ENCODE data around the gene ITGBL1. TPM values are rescaled to one million over a fixed set of nuclear protein-coding genes. Genes with fewer than 3 reads are reported as not detected.

ITGBL1 gene
- total RNA-seq, 1 experiment from 2014 or later, result 0.22 TPM

DNA sequence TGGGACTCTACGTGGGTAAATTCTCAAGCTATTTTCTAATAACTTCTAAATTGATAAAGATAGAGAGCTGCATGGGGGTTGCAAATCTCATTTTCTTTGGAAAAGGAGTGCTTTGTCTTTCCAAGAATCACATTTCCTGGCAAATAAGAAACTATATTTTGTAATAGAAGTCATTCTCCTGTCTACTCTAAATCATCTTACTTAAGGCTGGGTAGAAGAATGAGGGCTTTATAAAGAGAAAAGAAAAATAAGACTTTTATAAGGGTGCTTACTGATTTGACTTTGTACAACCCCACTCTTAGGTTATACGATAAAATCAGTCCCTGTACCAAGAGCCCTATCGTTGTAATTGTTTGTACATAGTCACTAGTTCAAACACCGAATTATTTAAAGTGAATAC is 14.9 kb downstream of the ITGBL1 start (continued):
- TF ChIP-seq, protein P1, sequence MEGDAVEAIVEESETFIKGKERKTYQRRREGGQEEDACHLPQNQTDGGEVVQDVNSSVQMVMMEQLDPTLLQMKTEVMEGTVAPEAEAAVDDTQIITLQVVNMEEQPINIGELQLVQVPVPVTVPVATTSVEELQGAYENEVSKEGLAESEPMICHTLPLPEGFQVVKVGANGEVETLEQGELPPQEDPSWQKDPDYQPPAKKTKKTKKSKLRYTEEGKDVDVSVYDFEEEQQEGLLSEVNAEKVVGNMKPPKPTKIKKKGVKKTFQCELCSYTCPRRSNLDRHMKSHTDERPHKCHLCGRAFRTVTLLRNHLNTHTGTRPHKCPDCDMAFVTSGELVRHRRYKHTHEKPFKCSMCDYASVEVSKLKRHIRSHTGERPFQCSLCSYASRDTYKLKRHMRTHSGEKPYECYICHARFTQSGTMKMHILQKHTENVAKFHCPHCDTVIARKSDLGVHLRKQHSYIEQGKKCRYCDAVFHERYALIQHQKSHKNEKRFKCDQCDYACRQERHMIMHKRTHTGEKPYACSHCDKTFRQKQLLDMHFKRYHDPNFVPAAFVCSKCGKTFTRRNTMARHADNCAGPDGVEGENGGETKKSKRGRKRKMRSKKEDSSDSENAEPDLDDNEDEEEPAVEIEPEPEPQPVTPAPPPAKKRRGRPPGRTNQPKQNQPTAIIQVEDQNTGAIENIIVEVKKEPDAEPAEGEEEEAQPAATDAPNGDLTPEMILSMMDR (IDR thresholded peaks at IDR 0.05), result no peak
- TF ChIP-seq, protein P2, sequence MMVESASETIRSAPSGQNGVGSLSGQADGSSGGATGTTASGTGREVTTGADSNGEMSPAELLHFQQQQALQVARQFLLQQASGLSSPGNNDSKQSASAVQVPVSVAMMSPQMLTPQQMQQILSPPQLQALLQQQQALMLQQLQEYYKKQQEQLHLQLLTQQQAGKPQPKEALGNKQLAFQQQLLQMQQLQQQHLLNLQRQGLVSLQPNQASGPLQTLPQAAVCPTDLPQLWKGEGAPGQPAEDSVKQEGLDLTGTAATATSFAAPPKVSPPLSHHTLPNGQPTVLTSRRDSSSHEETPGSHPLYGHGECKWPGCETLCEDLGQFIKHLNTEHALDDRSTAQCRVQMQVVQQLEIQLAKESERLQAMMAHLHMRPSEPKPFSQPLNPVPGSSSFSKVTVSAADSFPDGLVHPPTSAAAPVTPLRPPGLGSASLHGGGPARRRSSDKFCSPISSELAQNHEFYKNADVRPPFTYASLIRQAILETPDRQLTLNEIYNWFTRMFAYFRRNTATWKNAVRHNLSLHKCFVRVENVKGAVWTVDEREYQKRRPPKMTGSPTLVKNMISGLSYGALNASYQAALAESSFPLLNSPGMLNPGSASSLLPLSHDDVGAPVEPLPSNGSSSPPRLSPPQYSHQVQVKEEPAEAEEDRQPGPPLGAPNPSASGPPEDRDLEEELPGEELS (CRISPR knock-in tag; IDR thresholded peaks at IDR 0.05), result no peak
- TF ChIP-seq, protein P3, sequence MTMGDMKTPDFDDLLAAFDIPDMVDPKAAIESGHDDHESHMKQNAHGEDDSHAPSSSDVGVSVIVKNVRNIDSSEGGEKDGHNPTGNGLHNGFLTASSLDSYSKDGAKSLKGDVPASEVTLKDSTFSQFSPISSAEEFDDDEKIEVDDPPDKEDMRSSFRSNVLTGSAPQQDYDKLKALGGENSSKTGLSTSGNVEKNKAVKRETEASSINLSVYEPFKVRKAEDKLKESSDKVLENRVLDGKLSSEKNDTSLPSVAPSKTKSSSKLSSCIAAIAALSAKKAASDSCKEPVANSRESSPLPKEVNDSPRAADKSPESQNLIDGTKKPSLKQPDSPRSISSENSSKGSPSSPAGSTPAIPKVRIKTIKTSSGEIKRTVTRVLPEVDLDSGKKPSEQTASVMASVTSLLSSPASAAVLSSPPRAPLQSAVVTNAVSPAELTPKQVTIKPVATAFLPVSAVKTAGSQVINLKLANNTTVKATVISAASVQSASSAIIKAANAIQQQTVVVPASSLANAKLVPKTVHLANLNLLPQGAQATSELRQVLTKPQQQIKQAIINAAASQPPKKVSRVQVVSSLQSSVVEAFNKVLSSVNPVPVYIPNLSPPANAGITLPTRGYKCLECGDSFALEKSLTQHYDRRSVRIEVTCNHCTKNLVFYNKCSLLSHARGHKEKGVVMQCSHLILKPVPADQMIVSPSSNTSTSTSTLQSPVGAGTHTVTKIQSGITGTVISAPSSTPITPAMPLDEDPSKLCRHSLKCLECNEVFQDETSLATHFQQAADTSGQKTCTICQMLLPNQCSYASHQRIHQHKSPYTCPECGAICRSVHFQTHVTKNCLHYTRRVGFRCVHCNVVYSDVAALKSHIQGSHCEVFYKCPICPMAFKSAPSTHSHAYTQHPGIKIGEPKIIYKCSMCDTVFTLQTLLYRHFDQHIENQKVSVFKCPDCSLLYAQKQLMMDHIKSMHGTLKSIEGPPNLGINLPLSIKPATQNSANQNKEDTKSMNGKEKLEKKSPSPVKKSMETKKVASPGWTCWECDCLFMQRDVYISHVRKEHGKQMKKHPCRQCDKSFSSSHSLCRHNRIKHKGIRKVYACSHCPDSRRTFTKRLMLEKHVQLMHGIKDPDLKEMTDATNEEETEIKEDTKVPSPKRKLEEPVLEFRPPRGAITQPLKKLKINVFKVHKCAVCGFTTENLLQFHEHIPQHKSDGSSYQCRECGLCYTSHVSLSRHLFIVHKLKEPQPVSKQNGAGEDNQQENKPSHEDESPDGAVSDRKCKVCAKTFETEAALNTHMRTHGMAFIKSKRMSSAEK (CRISPR knock-in tag; IDR thresholded peaks at IDR 0.05; ENCODE audit: borderline replicate concordance), result no peak
- TF ChIP-seq NR3C1 (CRISPR knock-in tag; conservative IDR thresholded peaks at IDR 0.05; ENCODE audit: low read depth), result no peak

GRCh38 chr13:101473458-101473857 is 21.0 kb downstream of the ITGBL1 start:
- TF ChIP-seq ZNF138 (CRISPR knock-in tag; conservative IDR thresholded peaks at IDR 0.05), result no peak
- TF ChIP-seq PRRX2 (CRISPR knock-in tag; IDR thresholded peaks at IDR 0.05), result no peak
- TF ChIP-seq, protein P4, sequence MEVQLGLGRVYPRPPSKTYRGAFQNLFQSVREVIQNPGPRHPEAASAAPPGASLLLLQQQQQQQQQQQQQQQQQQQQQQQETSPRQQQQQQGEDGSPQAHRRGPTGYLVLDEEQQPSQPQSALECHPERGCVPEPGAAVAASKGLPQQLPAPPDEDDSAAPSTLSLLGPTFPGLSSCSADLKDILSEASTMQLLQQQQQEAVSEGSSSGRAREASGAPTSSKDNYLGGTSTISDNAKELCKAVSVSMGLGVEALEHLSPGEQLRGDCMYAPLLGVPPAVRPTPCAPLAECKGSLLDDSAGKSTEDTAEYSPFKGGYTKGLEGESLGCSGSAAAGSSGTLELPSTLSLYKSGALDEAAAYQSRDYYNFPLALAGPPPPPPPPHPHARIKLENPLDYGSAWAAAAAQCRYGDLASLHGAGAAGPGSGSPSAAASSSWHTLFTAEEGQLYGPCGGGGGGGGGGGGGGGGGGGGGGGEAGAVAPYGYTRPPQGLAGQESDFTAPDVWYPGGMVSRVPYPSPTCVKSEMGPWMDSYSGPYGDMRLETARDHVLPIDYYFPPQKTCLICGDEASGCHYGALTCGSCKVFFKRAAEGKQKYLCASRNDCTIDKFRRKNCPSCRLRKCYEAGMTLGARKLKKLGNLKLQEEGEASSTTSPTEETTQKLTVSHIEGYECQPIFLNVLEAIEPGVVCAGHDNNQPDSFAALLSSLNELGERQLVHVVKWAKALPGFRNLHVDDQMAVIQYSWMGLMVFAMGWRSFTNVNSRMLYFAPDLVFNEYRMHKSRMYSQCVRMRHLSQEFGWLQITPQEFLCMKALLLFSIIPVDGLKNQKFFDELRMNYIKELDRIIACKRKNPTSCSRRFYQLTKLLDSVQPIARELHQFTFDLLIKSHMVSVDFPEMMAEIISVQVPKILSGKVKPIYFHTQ (CRISPR knock-in tag; IDR thresholded peaks at IDR 0.05), result no peak
- no peak for TF ChIP-seq STAT6 (CRISPR knock-in tag; conservative IDR thresholded peaks at IDR 0.05; ENCODE audit: low read depth)
- TF ChIP-seq RELA (CRISPR knock-in tag; IDR thresholded peaks at IDR 0.05; ENCODE audit: borderline replicate concordance), result no peak
- TF ChIP-seq ZNF232 (CRISPR knock-in tag; IDR thresholded peaks at IDR 0.05), result no peak
- no peak for TF ChIP-seq TEAD1 (CRISPR knock-in tag; IDR thresholded peaks at IDR 0.05)
- TF ChIP-seq CDX4 (CRISPR knock-in tag; IDR thresholded peaks at IDR 0.05; ENCODE audit: borderline replicate concordance), result no peak
- no peak for TF ChIP-seq ZNF416 (CRISPR knock-in tag; IDR thresholded peaks at IDR 0.05)
- TF ChIP-seq ZNF317 (CRISPR knock-in tag; IDR thresholded peaks at IDR 0.05; ENCODE audit: borderline replicate concordance, low read depth), result no peak
- no peak for TF ChIP-seq NFATC4 (CRISPR knock-in tag; IDR thresholded peaks at IDR 0.05)
- no peak for TF ChIP-seq IRF2 (CRISPR knock-in tag; IDR thresholded peaks at IDR 0.05; ENCODE audit: borderline replicate concordance, low read depth)

More at GRCh38 chr13:101473458-101473857, 21.0 kb downstream of the ITGBL1 start:
- POLR2A ChIA-PET, result no interaction called here
- CTCF ChIA-PET, result interaction anchor here (1.0 to 4.8 kb wide), 3 partner anchors 323 to 345 kb away, joined by 3 to 27 read pairs (median 24); no protein-coding TSS in a partner anchor
- no peak overlapping the region for H3K27ac Mint-ChIP-seq
- H3K36me3 Mint-ChIP-seq, result no peaks in the 10 kb centered on the region
- peaks cover 17% of the 10 kb centered on the region for H3K4me1 Mint-ChIP-seq
- peaks cover 13% of the 10 kb centered on the region for H3K9me3 Mint-ChIP-seq
- no peak for ATAC-seq
- no peak for DNase-seq (ENCODE audit: low spot score)
- H3K4me3 Mint-ChIP-seq, result no peak overlapping the region
- H3K27me3 Mint-ChIP-seq (ENCODE audit: low read depth), result no peaks in the 10 kb centered on the region
